ENCODE results near the gene SUN5. TPM values are rescaled to one million over a fixed set of nuclear protein-coding genes. Genes with fewer than 3 reads are reported as not detected.

Gene SUN5
- total RNA-seq, 1 experiment from 2014 or later: not detected

- intact Hi-C loops (cut with micrococcal nuclease; ENCODE audit: unreplicated experiment): no loop called here
- CTCF ChIA-PET: no interaction called here
These were observed 2.6 kb upstream of the SUN5 start for GRCh38 chr20:33006776-33007375.

DNA sequence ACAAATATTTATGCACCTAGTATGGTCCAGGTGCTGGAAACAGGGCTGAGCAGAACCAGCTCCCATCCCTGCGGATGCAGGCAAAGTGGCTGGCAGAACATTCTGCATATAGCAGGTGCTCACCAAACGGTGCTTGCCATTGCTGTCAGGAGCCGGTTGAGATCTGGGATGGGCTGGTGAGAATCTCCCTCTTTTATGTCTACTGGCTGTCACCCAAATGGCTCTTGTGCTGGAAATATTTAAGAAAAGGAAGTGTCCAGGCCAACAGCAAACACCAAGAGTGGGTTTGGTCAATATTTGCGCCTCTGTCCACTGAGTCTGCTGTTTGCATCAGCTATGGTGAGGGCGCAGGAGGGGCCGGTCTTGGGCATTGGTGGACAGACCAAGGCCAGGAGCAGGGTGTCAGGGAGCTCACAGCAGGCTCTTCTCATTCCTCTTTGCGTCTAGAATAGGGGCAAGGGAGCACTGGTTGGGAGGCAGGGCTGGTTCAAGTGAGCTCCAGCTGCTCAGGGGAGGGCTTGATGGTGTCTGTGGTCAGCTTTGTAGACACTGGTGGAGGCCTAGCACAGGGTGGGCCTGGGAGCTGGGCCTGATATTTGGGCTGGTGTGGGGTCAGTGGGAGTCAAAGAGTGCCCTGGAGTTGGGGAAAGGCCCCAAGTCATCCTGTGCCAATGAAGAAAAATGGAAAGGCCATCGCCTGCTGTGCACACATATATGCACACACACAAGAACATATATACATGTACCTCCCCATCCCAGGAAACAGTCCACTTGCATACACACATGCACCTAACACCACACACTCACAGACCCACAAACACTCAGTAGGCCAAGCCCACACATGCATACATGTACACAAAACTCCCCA, 1.9 kb upstream of the SUN5 start:
- Mint-ChIP-seq H3K4me1 (ENCODE audit: low read depth, unreplicated experiment) (no peaks in the 10 kb centered on the region), H3K27me3 (ENCODE audit: unreplicated experiment) (peaks cover 85% of the 10 kb centered on the region), H3K36me3 (ENCODE audit: insufficient read depth, unreplicated experiment) (no peaks in the 10 kb centered on the region), H3K4me3 (ENCODE audit: low read depth, unreplicated experiment) (no peak overlapping the region), H3K27ac (ENCODE audit: unreplicated experiment) (no peak overlapping the region), H3K9me3 (ENCODE audit: low read depth, unreplicated experiment) (peaks cover 3% of the 10 kb centered on the region)
- intact Hi-C loops (cut with micrococcal nuclease; ENCODE audit: unreplicated experiment): no loop called here
- no TSS peak for BruUV-seq (replicated peaks)
- no peak for DNase-seq
- TF ChIP-seq, protein P1, sequence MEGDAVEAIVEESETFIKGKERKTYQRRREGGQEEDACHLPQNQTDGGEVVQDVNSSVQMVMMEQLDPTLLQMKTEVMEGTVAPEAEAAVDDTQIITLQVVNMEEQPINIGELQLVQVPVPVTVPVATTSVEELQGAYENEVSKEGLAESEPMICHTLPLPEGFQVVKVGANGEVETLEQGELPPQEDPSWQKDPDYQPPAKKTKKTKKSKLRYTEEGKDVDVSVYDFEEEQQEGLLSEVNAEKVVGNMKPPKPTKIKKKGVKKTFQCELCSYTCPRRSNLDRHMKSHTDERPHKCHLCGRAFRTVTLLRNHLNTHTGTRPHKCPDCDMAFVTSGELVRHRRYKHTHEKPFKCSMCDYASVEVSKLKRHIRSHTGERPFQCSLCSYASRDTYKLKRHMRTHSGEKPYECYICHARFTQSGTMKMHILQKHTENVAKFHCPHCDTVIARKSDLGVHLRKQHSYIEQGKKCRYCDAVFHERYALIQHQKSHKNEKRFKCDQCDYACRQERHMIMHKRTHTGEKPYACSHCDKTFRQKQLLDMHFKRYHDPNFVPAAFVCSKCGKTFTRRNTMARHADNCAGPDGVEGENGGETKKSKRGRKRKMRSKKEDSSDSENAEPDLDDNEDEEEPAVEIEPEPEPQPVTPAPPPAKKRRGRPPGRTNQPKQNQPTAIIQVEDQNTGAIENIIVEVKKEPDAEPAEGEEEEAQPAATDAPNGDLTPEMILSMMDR (IDR thresholded peaks at IDR 0.05; ENCODE audit: unreplicated experiment): no peak
- CTCF ChIA-PET: no interaction called here

More at GRCh38 chr20:33006776-33007375, 2.6 kb upstream of the SUN5 start:
- H3K27me3 Mint-ChIP-seq (ENCODE audit: unreplicated experiment): peaks cover 85% of the 10 kb centered on the region
- H3K36me3 Mint-ChIP-seq (ENCODE audit: insufficient read depth, unreplicated experiment): no peaks in the 10 kb centered on the region
- H3K4me3 Mint-ChIP-seq (ENCODE audit: low read depth, unreplicated experiment): no peak overlapping the region
- H3K9me3 Mint-ChIP-seq (ENCODE audit: low read depth, unreplicated experiment): peaks cover 3% of the 10 kb centered on the region
- no TSS peak for BruUV-seq (replicated peaks)
- no peak for DNase-seq
- H3K4me1 Mint-ChIP-seq (ENCODE audit: low read depth, unreplicated experiment): no peaks in the 10 kb centered on the region
- H3K27ac Mint-ChIP-seq (ENCODE audit: unreplicated experiment): no peak overlapping the region
- TF ChIP-seq, protein P1 (IDR thresholded peaks at IDR 0.05; ENCODE audit: unreplicated experiment): no peak

DNA sequence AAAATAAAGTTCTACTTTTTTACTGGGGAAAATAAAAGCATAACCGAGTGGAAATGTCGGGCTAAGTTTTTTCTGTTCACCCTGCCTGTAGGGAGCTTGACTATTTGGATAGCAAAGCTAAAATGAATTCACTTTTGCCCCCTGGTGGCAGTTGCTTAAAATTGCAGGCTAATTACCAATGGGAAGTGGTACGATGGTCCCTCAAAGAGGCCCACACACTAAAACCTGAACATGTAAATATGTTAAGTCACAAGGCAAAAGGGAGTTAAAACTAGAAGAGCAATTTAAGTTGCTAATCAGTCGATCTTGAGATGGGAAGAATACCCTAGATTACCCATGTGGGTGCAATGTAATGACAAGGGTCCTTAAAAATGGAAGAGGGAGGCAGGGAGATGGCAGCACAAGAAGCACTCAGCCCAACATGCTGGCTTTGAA, 916 bp upstream of the SUN5 start:
- intact Hi-C loops (cut with micrococcal nuclease; ENCODE audit: unreplicated experiment): no loop called here
- no peak overlapping the region for H3K4me3 Mint-ChIP-seq (ENCODE audit: low read depth, unreplicated experiment)
- H3K36me3 Mint-ChIP-seq (ENCODE audit: insufficient read depth, unreplicated experiment): no peaks in the 10 kb centered on the region
- H3K27me3 Mint-ChIP-seq (ENCODE audit: unreplicated experiment): peaks cover 85% of the 10 kb centered on the region
- DNase-seq: no peak
- CTCF ChIA-PET: interaction anchor here (0.6 to 1.2 kb wide), 3 partner anchors 24 to 808 kb away, joined by 3 read pairs; no protein-coding TSS in a partner anchor
- no peak overlapping the region for H3K27ac Mint-ChIP-seq (ENCODE audit: unreplicated experiment)
- H3K9me3 Mint-ChIP-seq (ENCODE audit: low read depth, unreplicated experiment): peaks cover 3% of the 10 kb centered on the region
- BruUV-seq (replicated peaks): no TSS peak
- TF ChIP-seq, protein P1 (IDR thresholded peaks at IDR 0.05; ENCODE audit: unreplicated experiment): peak; percentile 69
- H3K4me1 Mint-ChIP-seq (ENCODE audit: low read depth, unreplicated experiment): no peaks in the 10 kb centered on the region

GRCh38 chr20:33002087-33002808, 2.0 kb downstream of the SUN5 start:
- no peak for DNase-seq
- no peaks in the 10 kb centered on the region for H3K4me1 Mint-ChIP-seq (ENCODE audit: low read depth, unreplicated experiment)
- H3K4me3 Mint-ChIP-seq (ENCODE audit: low read depth, unreplicated experiment): no peak overlapping the region
- CTCF ChIA-PET: interaction anchor here (1.2 kb wide), 1 partner anchor 17 kb away, joined by 3 read pairs; no protein-coding TSS in a partner anchor
- intact Hi-C loops (cut with micrococcal nuclease; ENCODE audit: unreplicated experiment): no loop called here
- peaks cover 3% of the 10 kb centered on the region for H3K9me3 Mint-ChIP-seq (ENCODE audit: low read depth, unreplicated experiment)
- peaks cover 81% of the 10 kb centered on the region for H3K27me3 Mint-ChIP-seq (ENCODE audit: unreplicated experiment)
- TF ChIP-seq, protein P1 (IDR thresholded peaks at IDR 0.05; ENCODE audit: unreplicated experiment): no peak
- BruUV-seq (replicated peaks): no TSS peak
- no peak overlapping the region for H3K27ac Mint-ChIP-seq (ENCODE audit: unreplicated experiment)
- no peaks in the 10 kb centered on the region for H3K36me3 Mint-ChIP-seq (ENCODE audit: insufficient read depth, unreplicated experiment)

All from Calu3 (cell line).